Endothelial cell (in vitro differentiated cells): ENCODE data around the gene VSX2. TPM values are rescaled to one million over a fixed set of nuclear protein-coding genes. Genes with fewer than 3 reads are reported as not detected.

Experiments used
- DNase-seq: peaks from one replicate; pipeline ENCODE4 v3.0.0; 2021; ENCODE audit warnings: low spot score
- H3K27ac Mint-ChIP-seq: one replicate; pipeline ENCODE4 v1.8.0; 2021; ENCODE audit warnings: mixed read lengths, inconsistent platforms; ENCODE audit not compliant: unreplicated experiment
- H3K27me3 Mint-ChIP-seq: one replicate; pipeline ENCODE4 v1.8.0; 2021; ENCODE audit warnings: mild to moderate bottlenecking, moderate library complexity, mixed read lengths, inconsistent platforms; ENCODE audit not compliant: unreplicated experiment
- H3K36me3 Mint-ChIP-seq: one replicate; pipeline ENCODE4 v1.8.0; 2021; ENCODE audit warnings: mild to moderate bottlenecking, low read depth, mixed read lengths, inconsistent platforms; ENCODE audit not compliant: unreplicated experiment
- H3K4me1 Mint-ChIP-seq: one replicate; pipeline ENCODE4 v1.8.0; 2021; ENCODE audit warnings: mild to moderate bottlenecking, mixed read lengths, inconsistent platforms; ENCODE audit not compliant: unreplicated experiment
- H3K4me3 Mint-ChIP-seq: one replicate; pipeline ENCODE4 v1.8.0; 2021; ENCODE audit warnings: mild to moderate bottlenecking, mixed read lengths, inconsistent platforms; ENCODE audit not compliant: unreplicated experiment
- H3K9me3 Mint-ChIP-seq: one replicate; pipeline ENCODE4 v1.8.0; 2021; ENCODE audit warnings: mixed read lengths, inconsistent platforms; ENCODE audit not compliant: unreplicated experiment
- CTCF ChIP-seq: fragments of 200-600 bp; sonication (generic); IDR thresholded peaks from one replicate; pipeline ENCODE4 v1.5.0; 2021; ENCODE audit warnings: antibody characterized with exemption; ENCODE audit not compliant: unreplicated experiment
- total RNA-seq: library from RNA; stranded (reverse); fragmentation: NEBNext Ultra II Directional; extraction: Animal tissue kit (Norgen Biotek cat#: 25700); gene quantifications from one replicate; pipeline ENCODE4 v1.2.1, GENCODE V29; 2021; ENCODE audit not compliant: unreplicated experiment

VSX2 gene
- total RNA-seq, 1 donor from 2014 or later, result not detected

- Mint-ChIP-seq H3K27me3 (peaks cover 23% of the 10 kb centered on the region), H3K4me1 (peaks cover 10% of the 10 kb centered on the region), H3K36me3 (peaks cover 7% of the 10 kb centered on the region), H3K27ac (no peak overlapping the region), H3K9me3 (no peaks in the 10 kb centered on the region), H3K4me3 (no peak overlapping the region)
- TF ChIP-seq CTCF, result no peak
- no peak for DNase-seq
Observed at GRCh38 chr14:74246542-74246941, 7.3 kb downstream of the VSX2 start.

GRCh38 chr14:74248017-74248416 lies 8.8 kb downstream of the VSX2 start:
- DNase-seq, result no peak
- H3K4me3 Mint-ChIP-seq, result no peak overlapping the region
- no peaks in the 10 kb centered on the region for H3K9me3 Mint-ChIP-seq
- peaks cover 3% of the 10 kb centered on the region for H3K4me1 Mint-ChIP-seq
- peaks cover 13% of the 10 kb centered on the region for H3K27me3 Mint-ChIP-seq
- no peak for TF ChIP-seq CTCF
- peaks cover 3% of the 10 kb centered on the region for H3K36me3 Mint-ChIP-seq
- H3K27ac Mint-ChIP-seq, result no peak overlapping the region

GRCh38 chr14:74249433-74250375 lies 10.5 kb downstream of the VSX2 start:
- Mint-ChIP-seq H3K27me3 (peaks cover 5% of the 10 kb centered on the region), H3K36me3 (peaks cover under 1% of the 10 kb centered on the region), H3K4me3 (no peak overlapping the region), H3K9me3 (no peaks in the 10 kb centered on the region), H3K27ac (no peak overlapping the region), H3K4me1 (peaks cover under 1% of the 10 kb centered on the region)
- DNase-seq, result no peak
- no peak for TF ChIP-seq CTCF

GRCh38 chr14:74255281-74255680 lies 16.0 kb downstream of the VSX2 start:
- H3K4me1 Mint-ChIP-seq, result no peaks in the 10 kb centered on the region
- no peak for TF ChIP-seq CTCF
- no peak overlapping the region for H3K27ac Mint-ChIP-seq
- no peak for DNase-seq
- peaks cover 3% of the 10 kb centered on the region for H3K36me3 Mint-ChIP-seq
- no peak overlapping the region for H3K4me3 Mint-ChIP-seq
- no peaks in the 10 kb centered on the region for H3K9me3 Mint-ChIP-seq
- H3K27me3 Mint-ChIP-seq, result peaks cover 7% of the 10 kb centered on the region
